Measurements from ENCODE around the gene IFITM10.

Gene IFITM10

DNA sequence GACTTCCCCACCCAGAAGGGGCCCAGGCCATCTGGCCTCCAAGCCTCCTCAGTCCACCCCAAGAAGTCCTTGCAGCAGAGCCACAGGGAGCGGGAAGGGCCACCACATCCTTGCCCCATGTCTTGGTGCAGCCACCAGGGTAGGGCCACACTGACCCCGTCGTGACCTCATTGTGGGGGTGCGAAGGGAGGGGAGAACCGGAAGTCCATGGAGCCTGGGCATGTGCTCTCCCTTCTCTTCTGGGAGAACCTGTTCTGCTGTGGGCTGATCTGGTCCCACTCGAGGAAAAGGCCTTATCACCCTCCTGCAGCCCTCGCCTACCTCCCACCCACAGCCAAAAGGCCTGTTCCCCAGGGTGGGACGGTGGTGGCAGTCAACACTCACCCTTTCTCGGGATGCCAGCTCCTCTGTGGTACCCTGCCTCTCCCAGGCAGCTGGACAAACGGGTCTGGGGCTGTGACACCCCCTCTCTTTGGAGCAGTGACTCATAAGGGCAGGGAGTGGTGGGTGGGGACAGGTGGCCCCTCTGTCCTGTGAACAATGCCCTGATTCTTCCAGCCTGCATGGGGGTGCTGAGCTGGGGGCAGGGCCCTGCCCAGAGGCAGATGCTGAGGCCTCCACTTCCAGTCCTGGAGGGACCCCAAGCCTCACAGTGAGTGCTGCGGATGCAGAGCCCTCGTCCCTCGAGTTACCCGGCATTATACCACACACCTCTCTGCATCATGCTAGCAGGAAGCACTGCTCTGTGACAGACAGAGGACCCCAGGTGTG lies 27.9 kb upstream of the IFITM10 start:
- Mint-ChIP-seq H3K27ac (no peak overlapping the region), H3K36me3 (ENCODE audit: low read depth) (no peaks in the 10 kb centered on the region), H3K4me3 (no peak overlapping the region), H3K4me1 (peaks cover 36% of the 10 kb centered on the region), H3K27me3 (ENCODE audit: low read depth, poor library complexity) (peaks cover 20% of the 10 kb centered on the region), H3K9me3 (peaks cover 23% of the 10 kb centered on the region)
- TF ChIP-seq, protein P1, sequence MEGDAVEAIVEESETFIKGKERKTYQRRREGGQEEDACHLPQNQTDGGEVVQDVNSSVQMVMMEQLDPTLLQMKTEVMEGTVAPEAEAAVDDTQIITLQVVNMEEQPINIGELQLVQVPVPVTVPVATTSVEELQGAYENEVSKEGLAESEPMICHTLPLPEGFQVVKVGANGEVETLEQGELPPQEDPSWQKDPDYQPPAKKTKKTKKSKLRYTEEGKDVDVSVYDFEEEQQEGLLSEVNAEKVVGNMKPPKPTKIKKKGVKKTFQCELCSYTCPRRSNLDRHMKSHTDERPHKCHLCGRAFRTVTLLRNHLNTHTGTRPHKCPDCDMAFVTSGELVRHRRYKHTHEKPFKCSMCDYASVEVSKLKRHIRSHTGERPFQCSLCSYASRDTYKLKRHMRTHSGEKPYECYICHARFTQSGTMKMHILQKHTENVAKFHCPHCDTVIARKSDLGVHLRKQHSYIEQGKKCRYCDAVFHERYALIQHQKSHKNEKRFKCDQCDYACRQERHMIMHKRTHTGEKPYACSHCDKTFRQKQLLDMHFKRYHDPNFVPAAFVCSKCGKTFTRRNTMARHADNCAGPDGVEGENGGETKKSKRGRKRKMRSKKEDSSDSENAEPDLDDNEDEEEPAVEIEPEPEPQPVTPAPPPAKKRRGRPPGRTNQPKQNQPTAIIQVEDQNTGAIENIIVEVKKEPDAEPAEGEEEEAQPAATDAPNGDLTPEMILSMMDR (IDR thresholded peaks at IDR 0.05): no peak
- no peak for DNase-seq

DNA sequence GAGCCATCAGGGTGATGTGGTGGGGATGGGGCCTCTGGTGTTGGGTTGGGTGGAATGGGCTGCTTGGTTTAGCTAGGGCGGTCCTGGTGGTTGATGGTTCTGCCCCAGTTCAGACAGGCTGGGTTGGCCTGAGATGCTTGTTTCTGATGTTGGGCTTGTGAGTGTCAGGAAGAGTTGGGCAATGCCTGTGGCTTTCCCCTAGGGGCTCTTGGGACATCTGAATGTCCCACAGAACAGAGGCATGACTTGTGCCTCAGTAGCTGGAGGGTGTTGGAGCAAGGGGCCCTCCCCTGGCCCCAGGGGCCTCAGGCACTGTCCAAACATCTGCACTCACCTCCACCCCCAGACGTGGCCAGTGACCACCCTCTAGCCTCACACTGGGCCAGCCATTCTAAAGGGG lies 27.3 kb upstream of the IFITM10 start:
- TF ChIP-seq, protein P1 (IDR thresholded peaks at IDR 0.05): no peak
- Mint-ChIP-seq H3K9me3 (peaks cover 23% of the 10 kb centered on the region), H3K27me3 (ENCODE audit: low read depth, poor library complexity) (peaks cover 17% of the 10 kb centered on the region)

DNA sequence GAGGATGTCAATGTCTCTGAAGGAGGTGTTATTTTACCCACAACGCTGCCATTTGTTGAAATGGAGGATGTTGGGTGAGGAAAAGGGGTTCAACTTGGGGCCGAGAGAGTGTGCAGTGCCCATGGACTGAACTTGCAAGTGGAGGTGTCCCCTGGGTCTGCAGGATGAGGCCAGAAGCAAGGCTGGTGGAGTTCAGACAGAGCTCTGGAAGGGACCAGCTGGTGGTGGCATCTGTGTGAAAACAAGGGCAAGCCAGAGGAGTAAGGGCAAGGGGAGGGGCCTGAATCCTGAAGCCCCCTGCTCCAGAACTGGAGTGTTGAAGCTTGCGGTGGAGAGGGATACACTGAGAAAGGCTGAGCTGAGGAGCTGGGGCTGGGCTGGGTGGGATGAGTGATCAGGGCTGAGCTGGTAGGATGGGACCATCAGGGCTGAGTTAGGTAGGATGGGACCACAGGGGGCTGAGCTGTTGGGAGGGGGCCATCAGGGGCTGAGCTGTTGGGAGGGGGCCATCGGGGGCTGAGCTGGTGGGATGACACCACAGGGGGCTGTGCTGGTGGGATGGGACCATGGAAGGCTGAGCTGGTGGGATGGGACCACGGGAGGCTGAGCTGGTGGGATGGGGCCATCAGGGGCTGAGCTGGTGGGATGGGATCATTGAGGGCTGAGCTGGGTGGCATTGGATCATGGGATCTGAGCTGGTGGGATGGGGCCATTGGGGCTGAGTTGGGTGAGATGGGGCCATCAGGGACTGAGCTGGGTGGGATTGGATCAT lies 26.7 kb upstream of the IFITM10 start:
- TF ChIP-seq, protein P1 (IDR thresholded peaks at IDR 0.05): no peak
- peaks cover 33% of the 10 kb centered on the region for H3K4me1 Mint-ChIP-seq
- H3K36me3 Mint-ChIP-seq (ENCODE audit: low read depth): no peaks in the 10 kb centered on the region
- H3K4me3 Mint-ChIP-seq: no peak overlapping the region
- H3K27me3 Mint-ChIP-seq (ENCODE audit: low read depth, poor library complexity): peaks cover 15% of the 10 kb centered on the region
- H3K9me3 Mint-ChIP-seq: peaks cover 23% of the 10 kb centered on the region
- no peak overlapping the region for H3K27ac Mint-ChIP-seq
- DNase-seq: no peak

More for the DNA sequence above, 27.3 kb upstream of the IFITM10 start:
- no peak for DNase-seq
- Mint-ChIP-seq H3K4me1 (peaks cover 32% of the 10 kb centered on the region), H3K4me3 (no peak overlapping the region), H3K27ac (no peak overlapping the region), H3K36me3 (ENCODE audit: low read depth) (no peaks in the 10 kb centered on the region)

DNA sequence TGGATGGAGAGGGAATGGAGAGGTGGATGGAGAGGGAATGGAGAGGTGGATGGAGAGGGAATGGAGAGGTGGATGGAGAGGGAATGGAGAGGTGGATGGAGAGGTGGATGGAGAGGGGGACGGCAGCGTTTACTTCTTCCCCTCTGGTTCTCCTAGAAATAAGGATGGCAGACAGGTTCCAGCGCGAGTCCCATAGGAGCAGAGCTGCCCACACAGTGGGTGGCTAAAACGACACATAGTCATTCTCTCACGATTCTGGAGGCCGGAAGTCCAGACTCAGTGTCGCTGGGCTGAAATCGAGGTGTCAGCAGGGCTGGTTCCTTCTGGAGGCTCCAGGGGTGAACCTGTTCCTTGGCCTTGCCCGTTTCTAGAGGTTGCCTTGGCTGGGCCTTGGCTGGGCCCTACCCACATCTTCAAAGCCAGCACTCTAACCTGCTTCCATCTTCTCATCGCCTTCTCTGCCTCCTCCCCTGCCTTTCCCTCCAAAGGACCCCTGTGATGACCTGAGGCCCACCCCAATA lies 26.0 kb upstream of the IFITM10 start:
- H3K4me1 Mint-ChIP-seq: peaks cover 38% of the 10 kb centered on the region
- no peak overlapping the region for H3K27ac Mint-ChIP-seq
- peaks cover 23% of the 10 kb centered on the region for H3K9me3 Mint-ChIP-seq
- TF ChIP-seq, protein P1 (IDR thresholded peaks at IDR 0.05): no peak
- no peaks in the 10 kb centered on the region for H3K36me3 Mint-ChIP-seq (ENCODE audit: low read depth)
- H3K27me3 Mint-ChIP-seq (ENCODE audit: low read depth, poor library complexity): peaks cover 19% of the 10 kb centered on the region
- no peak overlapping the region for H3K4me3 Mint-ChIP-seq
- DNase-seq: no peak

DNA sequence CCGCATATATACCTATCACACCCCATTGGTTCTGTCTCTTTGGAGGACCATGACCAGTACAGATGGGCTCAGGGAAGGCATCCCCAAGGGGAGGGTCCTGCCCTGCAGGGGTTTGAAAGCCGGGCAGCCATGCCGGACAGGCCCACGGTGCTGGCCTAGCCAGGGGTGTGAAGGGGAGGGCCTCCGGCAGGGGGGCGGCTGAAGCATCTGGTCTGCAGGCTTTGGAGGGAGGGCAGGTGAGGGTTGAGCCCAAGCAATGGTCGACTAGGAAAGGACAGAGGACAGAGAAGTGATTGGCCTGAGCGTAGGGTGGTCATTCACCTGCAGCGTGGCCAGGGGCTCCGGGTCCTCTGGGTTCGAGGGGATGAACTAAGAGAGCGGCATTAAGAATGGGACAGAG lies 24.5 kb upstream of the IFITM10 start:
- TF ChIP-seq, protein P1 (IDR thresholded peaks at IDR 0.05): no peak

More for the DNA sequence above, 24.5 kb upstream of the IFITM10 start:
- no peak overlapping the region for H3K27ac Mint-ChIP-seq
- peaks cover 22% of the 10 kb centered on the region for H3K27me3 Mint-ChIP-seq (ENCODE audit: low read depth, poor library complexity)
- H3K36me3 Mint-ChIP-seq (ENCODE audit: low read depth): no peaks in the 10 kb centered on the region
- H3K4me1 Mint-ChIP-seq: peaks cover 23% of the 10 kb centered on the region
- H3K4me3 Mint-ChIP-seq: no peak overlapping the region
- H3K9me3 Mint-ChIP-seq: peaks cover 23% of the 10 kb centered on the region
- DNase-seq: no peak

Data from nephron progenitor cell (in vitro differentiated cells).